ENCODE results near the gene KRI1. TPM values are rescaled to one million over a fixed set of nuclear protein-coding genes. Genes with fewer than 3 reads are reported as not detected.
A peak's percentile ranks its signal among the peaks of the same experiment; 100 is the strongest.

The KRI1 gene
- polyA plus RNA-seq, 3 donors, result 3.9 to 21.0 (median 6.1) TPM

DNA sequence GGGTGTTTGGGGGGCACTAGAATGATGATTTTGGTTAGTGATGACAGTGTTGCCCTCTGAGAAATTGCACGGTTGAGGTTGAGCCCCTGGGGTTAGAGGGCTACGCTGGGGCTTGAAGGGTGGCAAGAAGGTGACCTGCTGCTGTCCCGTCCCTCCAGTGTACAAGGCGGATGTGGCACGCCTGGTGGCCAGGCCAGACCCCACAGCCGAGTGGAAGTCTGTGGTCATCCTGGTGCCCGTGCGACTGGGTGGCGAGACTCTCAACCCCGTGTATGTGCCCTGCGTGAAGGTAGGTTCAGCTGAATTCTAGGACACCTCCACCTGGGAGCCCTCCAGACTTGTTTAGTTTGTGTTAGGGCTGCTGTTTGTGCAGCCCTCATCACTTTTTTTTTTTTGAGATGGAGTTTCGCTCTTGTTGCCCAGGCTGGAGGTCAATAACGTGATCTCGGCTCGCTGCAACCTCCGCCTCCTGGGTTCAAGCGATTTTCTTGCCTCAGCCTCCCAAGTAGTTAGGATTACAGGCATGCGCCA is 17.0 kb downstream of the KRI1 start:
- H3K9me3 Mint-ChIP-seq, result peaks cover 0 to 8% (median 1%) of the 10 kb centered on the region in 7 donors
- 94% methylated on average over 17 of the region's 18 CpGs for WGBS (ENCODE audit: insufficient coverage)
- Histone ChIP-seq H3K4me3 (replicated peaks in 1 of 3; ENCODE audit: low read depth in 2 of 3, low read length in 3 of 3) (no peak overlapping the region), H3K9me3 (replicated peaks in 1 of 2; ENCODE audit: control insufficient read depth in 1 of 2, insufficient read depth in 1 of 2, low read length in 2 of 2) (peaks cover 0 to 4% of the 10 kb centered on the region in 2 donors), H2AFZ (ENCODE audit: insufficient read depth, low read depth, low read length, poor library complexity, severe bottlenecking) (no peak overlapping the region), H3K9ac (ENCODE audit: insufficient read depth, low read length, poor library complexity, severe bottlenecking) (no peak overlapping the region), H3K4me1 (ENCODE audit: control insufficient read depth in 1 of 2, insufficient read depth in 2 of 2, low read length in 2 of 2) (peaks cover 13 to 18% of the 10 kb centered on the region in 2 donors), H3K36me3 (replicated peaks in 1 of 2; ENCODE audit: control insufficient read depth in 1 of 2, insufficient read depth in 2 of 2, low read length in 2 of 2) (peaks cover 52 to 69% of the 10 kb centered on the region in 2 donors), H3K4me2 (replicated peaks; ENCODE audit: extremely low read depth, low read length, poor library complexity, severe bottlenecking) (no peak overlapping the region), H3K27me3 (ENCODE audit: control insufficient read depth in 2 of 2, insufficient read depth in 2 of 2, low read length in 2 of 2) (no peaks in the 10 kb centered on the region), H3K27ac (ENCODE audit: low read depth in 1 of 2, low read length in 2 of 2) (no peak overlapping the region), H4K20me1 (ENCODE audit: insufficient read depth, low read length) (peaks cover 37% of the 10 kb centered on the region), H3K79me2 (ENCODE audit: insufficient read depth, low read length) (peaks cover 29% of the 10 kb centered on the region)
- peaks cover 0 to 3% (median 0%) of the 10 kb centered on the region in 3 donors for H3K27me3 Mint-ChIP-seq (ENCODE audit: low read depth in 3 of 3)
- no peak for DNase-seq
- H3K36me3 Mint-ChIP-seq, result peaks cover 50 to 68% of the 10 kb centered on the region in 2 donors
- intact Hi-C loops (cut with micrococcal nuclease), result no loop called here
- H3K4me3 Mint-ChIP-seq, result no peak overlapping the region
- H3K4me1 Mint-ChIP-seq, result peaks cover 19% of the 10 kb centered on the region
- peak overlapping the region in 1 of 7 donors; percentile 58 for H3K27ac Mint-ChIP-seq
- TF ChIP-seq, protein P1, sequence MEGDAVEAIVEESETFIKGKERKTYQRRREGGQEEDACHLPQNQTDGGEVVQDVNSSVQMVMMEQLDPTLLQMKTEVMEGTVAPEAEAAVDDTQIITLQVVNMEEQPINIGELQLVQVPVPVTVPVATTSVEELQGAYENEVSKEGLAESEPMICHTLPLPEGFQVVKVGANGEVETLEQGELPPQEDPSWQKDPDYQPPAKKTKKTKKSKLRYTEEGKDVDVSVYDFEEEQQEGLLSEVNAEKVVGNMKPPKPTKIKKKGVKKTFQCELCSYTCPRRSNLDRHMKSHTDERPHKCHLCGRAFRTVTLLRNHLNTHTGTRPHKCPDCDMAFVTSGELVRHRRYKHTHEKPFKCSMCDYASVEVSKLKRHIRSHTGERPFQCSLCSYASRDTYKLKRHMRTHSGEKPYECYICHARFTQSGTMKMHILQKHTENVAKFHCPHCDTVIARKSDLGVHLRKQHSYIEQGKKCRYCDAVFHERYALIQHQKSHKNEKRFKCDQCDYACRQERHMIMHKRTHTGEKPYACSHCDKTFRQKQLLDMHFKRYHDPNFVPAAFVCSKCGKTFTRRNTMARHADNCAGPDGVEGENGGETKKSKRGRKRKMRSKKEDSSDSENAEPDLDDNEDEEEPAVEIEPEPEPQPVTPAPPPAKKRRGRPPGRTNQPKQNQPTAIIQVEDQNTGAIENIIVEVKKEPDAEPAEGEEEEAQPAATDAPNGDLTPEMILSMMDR (IDR thresholded peaks at IDR 0.05), result no peak

DNA sequence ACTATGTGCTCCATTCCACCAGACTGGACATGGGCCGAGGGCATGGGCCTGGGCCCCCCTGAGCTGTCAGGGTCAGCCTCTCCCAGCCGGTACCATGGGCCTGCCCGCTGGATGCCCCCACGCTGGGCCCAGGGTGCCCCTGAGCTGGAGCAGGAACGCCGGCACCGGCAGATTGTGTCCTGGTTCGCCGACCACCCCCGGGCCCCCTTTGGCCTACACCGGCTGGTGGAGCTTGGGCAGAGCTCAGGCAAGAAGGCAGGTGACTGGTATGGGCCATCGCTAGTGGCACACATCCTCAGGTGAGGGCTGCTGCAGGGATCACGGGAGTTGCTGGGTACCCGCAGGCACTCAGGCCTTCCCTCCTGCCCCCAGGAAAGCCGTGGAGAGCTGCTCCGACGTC is 19.0 kb downstream of the KRI1 start:
- Mint-ChIP-seq H3K27me3 (ENCODE audit: low read depth in 3 of 3) (peaks cover 0 to 3% (median 0%) of the 10 kb centered on the region in 3 donors), H3K4me3 (no peak overlapping the region), H3K27ac (no peak overlapping the region), H3K36me3 (peaks cover 34 to 48% of the 10 kb centered on the region in 2 donors), H3K4me1 (peaks cover 18% of the 10 kb centered on the region), H3K9me3 (peaks cover 0 to 3% (median 0%) of the 10 kb centered on the region in 7 donors)
- Histone ChIP-seq H3K4me3 (replicated peaks in 1 of 3; ENCODE audit: low read depth in 2 of 3, low read length in 3 of 3) (no peak overlapping the region), H3K9ac (ENCODE audit: insufficient read depth, low read length, poor library complexity, severe bottlenecking) (no peak overlapping the region), H3K4me2 (replicated peaks; ENCODE audit: extremely low read depth, low read length, poor library complexity, severe bottlenecking) (no peak overlapping the region), H3K4me1 (ENCODE audit: control insufficient read depth in 1 of 2, insufficient read depth in 2 of 2, low read length in 2 of 2) (peaks cover 17 to 21% of the 10 kb centered on the region in 2 donors), H3K9me3 (replicated peaks in 1 of 2; ENCODE audit: control insufficient read depth in 1 of 2, insufficient read depth in 1 of 2, low read length in 2 of 2) (no peaks in the 10 kb centered on the region), H3K36me3 (replicated peaks in 1 of 2; ENCODE audit: control insufficient read depth in 1 of 2, insufficient read depth in 2 of 2, low read length in 2 of 2) (peaks cover 33 to 49% of the 10 kb centered on the region in 2 donors), H3K27me3 (ENCODE audit: control insufficient read depth in 2 of 2, insufficient read depth in 2 of 2, low read length in 2 of 2) (no peaks in the 10 kb centered on the region), H4K20me1 (ENCODE audit: insufficient read depth, low read length) (peaks cover 17% of the 10 kb centered on the region), H3K27ac (ENCODE audit: low read depth in 1 of 2, low read length in 2 of 2) (no peak overlapping the region), H2AFZ (ENCODE audit: insufficient read depth, low read depth, low read length, poor library complexity, severe bottlenecking) (no peak overlapping the region), H3K79me2 (ENCODE audit: insufficient read depth, low read length) (peaks cover 30% of the 10 kb centered on the region)
- DNase-seq, result no peak
- WGBS (ENCODE audit: insufficient coverage), result 97% methylated on average over 16 of the region's 17 CpGs
- intact Hi-C loops (cut with micrococcal nuclease), result no loop called here
- TF ChIP-seq, protein P1 (IDR thresholded peaks at IDR 0.05), result no peak

Measured in CD14-positive monocyte (primary cell).